HG02943 (cell line): ENCODE results near the gene UQCRC2.
"Not testable (repeated sequence)": the region's sequence is repeated elsewhere in the genome, so short reads cannot be mapped to it uniquely, and the experiment has no call there.

Source experiments
- ATAC-seq: cut with Tn5 transposase; IDR thresholded peaks from one replicate; pipeline ENCODE4 v1.9.1; 2021; ENCODE audit warnings: mild to moderate bottlenecking, low read depth, moderate library complexity; ENCODE audit not compliant: unreplicated experiment

Gene UQCRC2

DNA sequence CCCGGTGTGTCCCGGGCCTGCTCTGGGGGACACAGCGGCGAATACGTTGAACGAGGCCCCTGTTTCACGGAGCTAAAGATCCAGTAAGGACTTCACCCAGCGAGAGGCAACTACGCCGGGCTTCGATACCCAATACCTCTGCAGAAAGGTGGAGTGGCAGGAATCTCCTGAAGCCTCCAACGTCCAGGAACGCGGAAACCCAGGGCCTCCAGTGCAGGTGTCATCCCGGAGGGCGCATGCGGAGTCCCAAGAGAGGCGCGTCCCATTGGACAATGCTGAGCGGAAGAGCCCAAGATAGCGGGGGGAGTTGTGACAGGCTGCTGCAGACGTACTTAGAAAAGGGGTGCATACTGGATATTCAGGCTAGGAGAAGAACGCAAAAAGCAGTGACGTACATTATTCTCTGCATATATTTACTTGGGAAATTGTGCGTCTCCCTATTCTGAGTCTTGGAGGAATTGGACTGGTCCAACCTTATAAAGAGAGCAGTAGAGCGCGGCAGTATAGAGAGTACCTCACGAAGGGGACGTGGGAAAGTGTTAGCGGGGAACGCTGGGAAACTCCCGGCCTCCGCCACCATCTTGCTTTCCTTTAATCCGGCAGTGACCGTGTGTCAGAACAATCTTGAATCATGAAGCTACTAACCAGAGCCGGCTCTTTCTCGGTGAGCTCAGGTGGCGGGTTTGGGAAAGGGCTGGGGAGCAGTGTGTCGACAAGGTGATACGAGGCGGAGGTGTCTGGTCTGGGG is at the start of gene UQCRC2:
Gene UQCRC2 (plus strand): TSS at position 569 of the 748 bp plus-strand sequence. CDS start 63 bp downstream, at position 632.
- ATAC-seq, result peak; percentile 80

DNA sequence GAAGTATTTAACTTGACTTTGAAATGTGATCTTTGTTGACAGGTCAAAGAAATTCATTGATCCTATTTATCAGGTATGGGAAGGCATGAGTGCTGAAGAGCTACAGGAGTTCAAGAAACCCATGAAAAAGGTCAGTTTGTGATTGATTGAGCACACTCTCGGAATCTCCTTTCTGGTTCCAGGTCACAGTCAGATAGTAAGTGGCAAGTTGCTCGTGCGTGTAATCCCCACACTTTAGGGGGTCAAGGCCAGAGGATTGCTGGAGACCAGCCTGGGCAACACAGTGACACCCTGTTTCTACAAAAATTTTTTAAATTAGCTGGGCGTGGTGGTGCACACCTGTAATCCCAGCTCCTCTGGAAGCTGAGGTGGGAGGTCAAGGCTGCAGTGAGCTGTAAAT is 20.5 kb upstream of the UQCRC2 start:
- not testable (repeated sequence) for ATAC-seq

DNA sequence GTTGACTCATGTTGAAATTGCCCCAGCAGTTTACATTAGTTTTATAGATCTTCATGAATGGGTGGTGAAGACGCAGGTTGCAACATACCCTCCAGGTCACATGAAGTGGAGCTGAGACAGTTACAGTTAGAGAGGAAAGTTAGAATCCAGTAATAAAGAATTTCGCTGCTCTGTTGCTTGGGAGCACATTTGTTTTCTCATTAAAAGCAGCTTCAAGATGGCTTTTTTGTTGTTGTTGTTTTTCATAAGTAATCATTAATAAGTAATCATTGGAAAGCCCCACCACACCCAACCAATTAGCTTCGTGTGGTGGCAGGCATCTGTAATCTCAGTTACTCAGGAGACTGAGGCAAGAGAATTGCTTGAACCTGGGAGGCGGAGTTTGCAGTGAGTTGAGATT is 19.8 kb upstream of the UQCRC2 start:
- ATAC-seq, result not testable (repeated sequence)

DNA sequence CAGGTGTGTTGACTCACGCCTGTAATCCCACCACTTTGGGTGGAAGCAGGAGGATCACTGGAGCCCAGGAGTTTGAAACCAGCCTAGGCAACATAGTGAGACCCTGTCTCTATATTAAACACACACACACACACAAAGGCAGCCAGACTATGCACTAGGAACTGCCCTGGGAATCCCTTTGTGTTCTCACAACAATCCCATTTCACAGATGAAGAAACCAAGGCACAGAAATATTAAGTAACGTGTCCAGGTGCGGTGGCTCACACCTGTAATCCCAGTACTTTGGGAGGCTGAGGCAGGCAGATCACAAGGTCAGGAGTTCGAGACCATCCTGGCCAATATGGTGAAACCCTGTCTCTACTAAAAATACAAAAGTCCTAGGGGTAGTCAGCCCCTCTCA is 19.4 kb upstream of the UQCRC2 start:
- ATAC-seq, result not testable (repeated sequence)

DNA sequence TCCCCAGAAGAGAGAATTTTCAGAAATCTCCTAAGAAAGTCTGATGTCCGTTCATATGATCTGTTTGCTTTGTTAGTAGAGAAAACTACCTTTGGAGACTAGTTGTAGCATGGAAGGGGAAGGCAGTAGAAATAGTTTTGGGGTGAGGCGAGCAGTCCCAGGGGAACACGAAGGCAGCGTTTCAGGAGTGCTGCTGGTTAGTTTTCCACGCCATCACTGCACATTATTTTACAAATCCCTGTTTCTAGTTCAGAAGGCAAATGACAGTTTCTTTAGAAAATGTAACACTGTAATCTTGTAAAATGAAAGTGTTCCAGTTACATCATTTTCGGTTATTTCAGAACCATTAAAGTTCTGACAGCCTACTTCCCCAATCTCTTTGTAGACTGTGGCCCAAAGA is 16.9 kb upstream of the UQCRC2 start:
- ATAC-seq, result not testable (repeated sequence)

DNA sequence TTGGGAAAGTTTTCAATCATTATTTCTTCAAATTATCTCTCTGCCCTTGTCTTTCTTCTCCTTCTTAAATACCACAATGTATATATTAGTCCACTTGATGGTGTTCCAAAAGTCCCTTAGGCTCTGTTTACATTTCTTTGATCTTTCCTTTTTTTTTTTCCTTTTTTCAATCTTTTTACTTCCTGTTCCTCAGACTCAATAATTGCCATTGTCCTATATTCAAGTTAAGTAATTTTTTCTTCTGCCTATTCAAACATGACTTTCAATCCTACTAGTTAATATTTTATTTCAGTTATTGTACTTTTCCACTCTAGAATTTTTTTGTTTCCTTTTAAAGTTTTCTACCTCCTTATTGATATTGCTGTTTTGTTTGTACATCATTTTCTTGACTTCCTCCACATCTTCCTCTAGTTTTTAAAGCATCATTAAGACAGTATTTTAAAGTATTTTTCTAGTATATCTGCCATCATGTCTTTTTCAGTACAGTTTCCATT is 15.8 kb upstream of the UQCRC2 start:
- ATAC-seq, result no peak

DNA sequence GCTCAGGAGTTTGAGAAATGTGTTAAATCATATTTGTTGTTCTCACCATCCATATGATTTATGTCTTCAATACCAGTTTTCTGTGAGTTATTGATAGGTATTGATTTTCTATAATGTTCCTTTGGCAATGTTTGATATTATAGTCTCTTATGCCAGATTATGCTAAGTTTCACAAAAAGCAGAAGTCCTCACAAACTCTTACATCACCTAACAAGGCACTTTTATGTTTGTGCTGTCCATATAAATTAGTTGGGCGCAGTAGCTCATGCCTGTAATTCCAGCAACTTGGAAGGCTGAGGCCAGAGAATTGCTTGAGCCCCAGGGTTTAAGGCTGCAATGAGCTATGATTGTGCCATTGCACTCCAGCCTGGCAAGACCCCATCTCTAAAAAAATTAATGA is 12.6 kb upstream of the UQCRC2 start:
- no peak for ATAC-seq

DNA sequence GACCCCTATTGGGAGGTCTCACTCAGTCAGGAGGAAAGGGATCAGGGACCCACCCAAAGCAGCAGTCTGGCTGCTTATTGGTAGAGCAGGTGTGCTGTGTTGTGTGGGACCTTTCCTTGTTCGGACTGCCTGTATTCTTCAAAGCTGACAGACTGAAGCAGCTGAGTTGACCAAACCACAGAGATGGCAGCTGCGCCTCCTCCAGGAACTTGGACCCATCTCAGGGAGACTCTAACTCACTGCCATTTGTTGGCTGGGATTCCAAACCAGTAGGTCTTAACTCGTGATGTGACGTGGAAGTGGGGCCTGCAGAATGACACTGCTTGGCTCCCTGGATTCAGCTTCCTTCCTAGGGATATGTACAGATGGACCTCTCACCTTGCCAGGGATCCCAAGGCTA is 9.6 kb upstream of the UQCRC2 start:
- no peak for ATAC-seq

DNA sequence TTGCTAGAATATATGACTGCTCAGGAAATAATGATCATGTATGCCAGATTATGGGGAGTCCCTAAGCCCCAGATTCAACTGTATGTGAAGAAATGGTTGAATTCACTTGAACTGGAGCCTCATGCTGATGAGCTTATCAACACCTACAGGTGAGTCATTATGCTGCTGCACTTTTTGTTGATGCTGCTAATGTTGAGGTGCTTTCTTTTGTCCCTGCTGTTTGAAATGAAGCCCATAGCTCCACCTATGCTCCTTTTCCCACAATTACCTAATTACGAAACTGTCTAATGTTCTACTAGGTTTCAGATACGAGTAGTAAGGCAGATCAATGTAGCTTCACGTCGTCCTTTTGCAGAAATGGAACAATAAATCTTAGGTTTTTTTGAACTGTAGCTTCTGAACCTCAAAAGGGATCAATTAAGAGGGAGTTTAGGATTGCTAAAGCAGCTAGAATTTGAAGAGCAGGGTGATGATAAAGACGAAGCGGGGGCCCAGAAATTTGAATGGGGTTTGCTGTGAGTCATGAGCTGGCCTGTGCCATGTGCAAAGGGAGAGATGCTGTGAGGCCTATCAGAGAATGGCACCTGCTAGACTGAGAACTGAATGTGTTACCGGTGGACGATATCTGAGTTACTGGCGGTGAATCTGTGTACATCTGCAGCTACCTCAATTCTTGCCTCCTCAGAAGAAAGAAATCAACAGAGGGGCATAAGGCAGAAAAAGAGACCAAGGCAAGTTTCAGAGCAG is 6.1 kb upstream of the UQCRC2 start:
- no peak for ATAC-seq

DNA sequence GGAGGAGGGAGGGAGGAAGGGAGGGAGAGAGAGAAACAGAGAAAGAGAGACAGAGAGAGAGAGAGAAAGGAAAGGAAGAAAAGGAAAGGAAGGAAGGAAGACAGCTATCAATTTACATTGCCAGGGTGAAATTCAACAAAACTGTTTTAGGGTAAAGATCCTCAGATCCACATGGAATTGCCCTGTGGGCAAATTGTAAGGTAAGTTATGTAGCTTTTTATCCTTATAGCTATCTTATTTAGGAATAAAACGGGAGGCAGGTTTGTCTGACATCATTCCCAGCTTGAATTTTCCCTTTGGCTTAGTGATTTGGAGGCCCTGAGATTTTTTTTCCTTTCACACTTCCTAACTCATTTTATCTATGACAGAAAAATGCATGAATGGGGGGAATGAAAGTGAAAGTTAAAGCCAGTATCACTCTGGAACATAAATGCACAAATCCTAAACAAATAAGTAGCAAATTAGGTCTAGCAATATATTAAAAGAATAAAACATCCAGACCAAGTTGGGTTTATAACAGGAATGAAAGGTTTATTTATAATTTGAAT is 3.4 kb upstream of the UQCRC2 start:
- no peak for ATAC-seq

DNA sequence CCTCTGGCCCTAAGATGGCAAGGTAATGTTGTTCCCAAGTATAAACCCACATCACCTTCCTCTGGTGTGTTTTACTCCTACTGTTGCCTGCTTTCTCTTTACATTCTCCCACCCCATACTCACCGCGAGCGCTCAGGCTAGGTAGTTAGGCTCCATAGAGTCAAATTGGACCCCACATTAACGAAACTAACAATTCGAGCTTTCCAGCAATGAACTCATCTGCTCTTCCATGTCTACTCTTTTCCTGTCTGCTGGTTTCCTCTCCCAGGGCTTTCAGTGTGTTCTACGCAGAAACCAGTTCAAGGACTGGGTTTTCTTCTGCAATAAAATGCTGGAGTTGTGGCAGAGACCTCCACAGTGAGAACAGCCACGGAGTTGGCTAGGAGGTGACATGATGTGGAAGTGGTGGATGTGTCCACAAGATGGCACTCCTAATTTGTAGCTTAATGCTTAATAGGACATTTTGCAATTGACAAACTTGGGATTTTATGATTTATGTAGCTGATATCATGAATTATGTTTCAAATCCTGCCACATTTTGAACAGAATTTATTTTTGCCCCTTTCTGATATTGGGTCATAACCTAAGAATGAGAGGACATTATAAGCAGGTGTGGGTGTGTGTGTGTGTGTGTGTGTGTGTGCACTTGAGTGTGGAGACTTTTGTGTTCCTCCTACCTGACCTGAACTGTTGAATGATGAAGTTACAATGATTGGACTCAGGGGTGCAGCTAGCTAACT is 2.2 kb upstream of the UQCRC2 start:
- ATAC-seq, result no peak

DNA sequence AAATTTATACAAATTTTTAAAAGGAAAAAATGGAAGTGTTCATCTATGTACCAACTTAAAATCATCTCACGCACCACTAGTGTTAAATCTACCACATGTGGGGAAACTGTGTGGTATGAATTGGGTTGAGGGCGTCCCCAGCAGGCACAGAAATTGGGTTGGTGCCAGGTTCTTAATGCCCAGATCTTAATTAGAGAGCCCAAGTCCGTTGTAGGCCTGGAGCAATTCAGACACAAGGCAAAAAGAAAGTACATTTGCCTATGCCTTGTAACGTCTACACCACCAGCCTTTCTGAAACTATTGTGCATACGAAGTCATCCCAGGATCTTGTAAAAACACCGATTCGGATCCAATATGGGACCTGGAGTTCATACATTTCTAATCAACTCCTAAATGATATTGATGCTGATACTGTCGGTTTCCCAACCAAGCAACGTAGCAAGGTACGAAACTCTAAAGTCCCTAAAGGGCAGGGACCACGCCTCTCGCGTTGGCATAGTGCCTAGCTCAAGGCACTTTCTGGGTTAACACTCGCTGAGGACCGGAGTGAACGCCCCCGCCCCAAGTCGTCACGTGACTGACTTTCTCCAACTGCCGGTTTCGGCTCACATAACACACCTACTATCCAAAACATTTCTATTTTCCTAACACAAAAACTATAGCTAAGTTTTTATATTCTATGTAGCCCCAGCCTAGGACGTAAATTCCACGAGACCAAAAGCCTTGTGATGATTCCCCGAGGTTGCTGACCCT is 945 bp upstream of the UQCRC2 start:
- ATAC-seq, result peak; percentile 39

DNA sequence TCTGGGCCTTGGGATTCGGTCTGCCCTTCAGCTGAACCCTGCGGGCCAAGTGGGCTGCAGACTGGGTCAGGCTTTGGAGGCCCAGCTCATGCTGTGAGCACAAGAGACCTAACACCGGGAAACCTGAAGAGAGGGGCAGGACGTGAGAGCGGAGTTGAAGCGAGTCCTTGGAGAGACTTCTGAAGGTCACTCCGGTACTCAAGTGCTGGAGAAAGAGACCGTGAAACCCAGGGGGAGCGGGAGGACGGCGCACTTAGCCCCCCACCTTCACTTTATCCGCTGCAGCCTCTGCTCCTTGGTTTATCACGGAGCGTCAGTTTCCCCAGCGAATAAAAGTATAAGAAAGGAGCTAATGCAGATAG is 361 bp downstream of the UQCRC2 start:
- ATAC-seq, result no peak

DNA sequence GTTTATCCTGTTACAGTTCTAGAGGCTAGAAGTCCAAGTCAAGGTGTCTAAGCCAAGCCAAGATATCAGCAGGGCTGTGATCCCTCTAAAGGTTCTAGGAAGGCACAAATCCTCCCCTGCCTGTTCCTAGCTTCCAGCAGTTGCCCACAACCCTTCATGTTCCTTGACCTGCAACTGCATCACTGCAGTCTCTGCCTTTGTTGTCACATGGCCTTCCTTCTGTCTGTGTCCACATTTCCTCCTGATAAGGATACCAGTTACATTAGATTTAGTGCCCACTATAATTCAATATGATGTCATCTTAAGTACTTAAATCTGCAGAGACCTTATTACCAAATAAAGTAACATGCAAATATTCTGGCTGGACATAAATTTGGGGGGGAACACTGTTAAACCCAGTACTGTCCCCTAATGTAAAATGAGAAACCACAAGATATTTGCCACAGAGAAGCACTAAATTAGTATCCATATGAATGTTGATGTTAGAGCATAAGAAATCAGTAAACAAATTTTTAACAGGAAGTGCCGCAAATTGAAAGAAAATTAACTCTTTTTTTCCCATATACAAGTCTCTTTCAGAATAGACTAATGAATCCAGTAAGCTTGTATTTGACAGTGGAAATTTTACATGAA is 4.7 kb downstream of the UQCRC2 start:
- no peak for ATAC-seq

DNA sequence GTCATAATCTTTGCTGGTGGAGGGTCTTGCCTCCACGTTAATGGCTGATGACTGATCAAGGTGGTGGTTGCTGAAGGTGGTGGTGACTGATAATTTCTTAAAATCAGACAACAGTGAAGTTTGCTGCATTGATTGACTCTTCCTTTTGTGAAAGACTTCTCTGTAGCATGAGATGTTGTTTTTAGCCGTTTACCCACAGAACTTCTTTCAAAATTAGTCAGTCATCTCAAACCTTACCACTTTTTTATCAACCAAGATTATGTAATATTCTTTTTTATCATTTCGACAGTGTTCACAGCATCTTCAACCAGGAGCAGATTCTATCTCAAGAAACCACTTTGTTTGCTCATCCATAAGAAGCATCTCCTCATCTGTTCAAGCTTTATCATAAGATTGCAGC is 5.9 kb downstream of the UQCRC2 start:
- no peak for ATAC-seq

DNA sequence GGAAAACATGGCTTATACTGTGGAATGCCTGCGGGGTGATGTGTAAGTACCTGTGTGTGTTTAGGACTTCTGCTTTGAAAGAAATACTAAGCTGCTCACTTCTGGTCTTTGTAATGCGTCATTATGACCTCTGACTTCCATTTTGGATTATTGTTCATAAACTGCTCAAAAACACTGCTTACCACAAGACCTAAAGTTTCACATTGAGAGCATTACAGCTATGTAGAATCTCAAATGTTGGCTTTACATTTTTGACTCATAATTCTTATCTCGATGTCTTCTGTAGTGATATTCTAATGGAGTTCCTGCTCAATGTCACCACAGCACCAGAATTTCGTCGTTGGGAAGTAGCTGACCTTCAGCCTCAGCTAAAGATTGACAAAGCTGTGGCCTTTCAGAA is 9.3 kb downstream of the UQCRC2 start:
- no peak for ATAC-seq

DNA sequence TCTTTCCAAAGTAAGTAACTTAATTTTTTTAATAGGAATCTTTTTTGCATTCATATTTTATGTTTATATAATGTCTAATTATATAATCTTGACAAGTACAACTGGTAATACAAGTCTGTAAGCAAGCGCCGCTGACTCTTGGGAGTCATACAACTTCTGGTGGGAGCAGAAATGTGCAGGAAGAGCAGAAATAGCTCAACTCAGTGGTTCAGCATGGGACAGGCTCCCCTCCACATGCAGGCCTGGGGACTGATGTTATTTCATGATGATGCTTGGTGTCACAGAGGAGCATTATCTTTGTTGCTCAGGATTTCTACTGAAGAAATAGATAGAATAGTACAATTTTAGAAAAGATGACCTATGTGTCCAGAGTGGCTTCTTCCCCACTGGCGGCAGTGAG is 10.7 kb downstream of the UQCRC2 start:
- no peak for ATAC-seq

DNA sequence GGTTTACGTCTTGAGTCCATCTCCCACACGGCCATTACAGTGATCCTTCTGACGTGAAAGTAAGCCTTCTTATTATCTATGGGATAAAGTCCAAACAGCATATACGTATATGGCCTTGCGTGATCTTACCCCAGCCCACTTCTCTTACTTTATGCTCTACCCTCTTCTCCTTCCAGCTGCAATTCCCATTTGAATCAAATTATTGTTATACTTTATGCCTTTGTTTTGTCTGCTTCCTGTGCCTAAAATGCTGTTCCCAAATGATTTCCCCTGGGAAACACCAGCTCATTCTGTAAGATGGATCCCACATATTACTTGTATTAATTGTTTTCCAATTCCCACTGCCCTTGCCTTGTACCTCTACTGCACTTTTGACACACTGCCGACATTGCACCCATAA is 11.2 kb downstream of the UQCRC2 start:
- ATAC-seq, result no peak

DNA sequence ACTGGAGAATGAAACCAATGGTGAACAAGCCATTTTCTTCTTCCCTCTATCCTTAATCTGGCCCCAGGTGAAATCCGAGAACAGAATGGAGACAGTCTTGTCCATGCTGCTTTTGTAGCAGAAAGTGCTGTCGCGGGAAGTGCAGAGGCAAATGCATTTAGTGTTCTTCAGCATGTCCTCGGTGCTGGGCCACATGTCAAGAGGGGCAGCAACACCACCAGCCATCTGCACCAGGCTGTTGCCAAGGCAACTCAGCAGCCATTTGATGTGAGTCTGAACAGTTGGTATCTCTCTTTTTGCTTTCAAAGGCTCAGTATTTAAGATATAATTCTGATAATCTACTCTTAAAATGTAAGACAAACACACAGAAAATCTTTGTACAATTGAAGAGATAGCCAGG is 18.7 kb downstream of the UQCRC2 start:
- no peak for ATAC-seq

DNA sequence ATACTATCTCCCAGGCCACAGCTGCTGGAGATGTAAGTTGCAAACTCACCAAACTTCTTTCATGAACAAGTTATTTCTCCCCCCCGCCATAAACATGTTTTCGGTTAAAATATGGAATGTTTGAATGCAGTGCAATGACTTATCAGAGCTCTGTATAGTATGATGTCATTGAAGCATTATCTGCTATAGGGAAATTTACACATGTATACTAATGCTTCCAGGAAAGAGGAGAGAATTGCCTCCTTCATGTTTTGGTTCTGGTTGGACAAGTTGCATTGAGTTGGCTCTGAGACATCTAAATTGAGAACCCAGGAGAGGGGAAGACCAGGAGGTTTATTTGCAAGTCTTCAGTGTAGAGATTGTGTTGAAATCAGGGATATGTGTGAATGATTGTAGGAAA is 20.8 kb downstream of the UQCRC2 start:
- no peak for ATAC-seq
